Effector CD4-positive, alpha-beta T cell (primary cell): ENCODE measurements around the gene ACO2.
"Not testable (repeated sequence)": the region's sequence is repeated elsewhere in the genome, so short reads cannot be mapped to it uniquely, and the experiment has no call there.

Source experiments
- DNase-seq: peaks from one replicate; pipeline ENCODE4 v3.0.0-alpha.2; 2020

Gene ACO2

DNA sequence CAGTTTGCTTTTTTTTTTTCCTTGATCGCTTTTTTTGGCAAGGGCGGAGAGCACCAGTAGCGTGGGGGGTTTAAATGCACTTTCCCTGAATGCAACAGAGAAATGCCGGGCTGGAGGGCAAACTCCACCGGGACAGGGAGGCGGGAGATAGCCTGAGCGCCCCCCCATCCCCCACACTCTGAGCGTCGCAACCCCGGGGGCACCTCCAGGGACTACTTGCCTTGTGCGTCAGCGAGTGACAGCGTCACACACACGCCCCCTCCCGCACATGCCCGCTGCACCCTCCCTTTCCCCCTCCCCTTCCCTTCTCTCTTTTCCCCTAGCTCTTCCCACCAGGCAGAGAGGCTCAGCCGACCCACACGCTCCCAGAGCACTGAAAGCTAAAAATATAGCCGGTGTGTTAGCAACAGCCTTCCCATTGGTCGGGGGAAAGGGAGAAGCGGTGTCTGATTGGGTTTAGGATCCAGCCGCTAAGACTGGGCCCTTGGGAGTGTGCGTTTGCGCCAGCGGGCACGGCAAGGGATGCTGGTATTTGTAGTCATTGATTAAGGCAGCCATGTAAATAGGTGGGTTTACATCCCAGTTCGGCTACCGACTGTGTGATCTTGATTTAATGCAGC lies 20.6 kb upstream of the ACO2 start:
- DNase-seq = peak; percentile 85

DNA sequence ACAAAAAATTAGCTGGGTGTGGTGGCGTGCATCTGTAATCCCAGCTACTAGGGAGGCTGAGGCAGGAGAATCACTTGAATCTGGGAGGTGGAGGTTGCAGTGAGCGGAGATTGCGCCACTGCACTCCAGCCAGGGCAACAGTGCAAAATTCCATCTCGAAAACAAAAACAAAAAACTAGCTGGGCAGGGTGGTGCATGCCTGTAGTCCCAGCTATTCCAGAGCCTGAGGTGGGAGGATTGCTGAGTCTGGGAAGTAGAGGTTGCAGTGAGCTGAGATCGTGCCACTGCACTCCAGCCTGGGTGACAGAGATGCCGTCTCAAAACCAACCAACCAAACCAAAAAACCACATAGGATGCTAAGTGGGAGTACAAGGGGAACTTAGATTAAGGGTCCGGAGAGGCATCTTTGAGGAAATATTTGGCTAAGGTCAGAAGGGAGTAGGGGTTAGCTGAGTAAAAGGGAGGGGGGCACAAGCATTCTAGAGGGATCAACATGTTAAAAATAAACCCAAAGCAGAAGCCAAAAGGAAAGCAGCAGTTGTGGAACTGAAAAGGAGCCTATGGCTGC lies 10.7 kb upstream of the ACO2 start:
- no peak for DNase-seq

DNA sequence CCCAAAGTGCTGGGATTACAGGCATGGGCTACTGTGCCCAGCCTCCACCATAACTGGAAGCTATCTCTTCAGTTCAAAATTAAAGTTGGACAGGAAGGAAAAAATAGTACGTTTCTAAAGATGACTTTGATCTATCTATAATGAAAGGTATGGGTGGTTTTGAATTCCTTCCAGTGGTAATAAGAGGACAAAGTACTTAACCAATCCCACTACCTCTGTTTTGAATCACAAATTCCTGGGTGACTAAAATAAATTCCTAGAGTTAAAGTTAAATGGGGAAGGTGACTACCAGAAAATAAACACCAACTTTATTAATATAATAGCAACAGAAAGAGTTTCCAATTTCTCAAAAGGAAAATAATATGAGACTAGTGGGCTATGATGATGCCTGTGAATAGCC lies 9.5 kb upstream of the ACO2 start:
- no peak for DNase-seq

DNA sequence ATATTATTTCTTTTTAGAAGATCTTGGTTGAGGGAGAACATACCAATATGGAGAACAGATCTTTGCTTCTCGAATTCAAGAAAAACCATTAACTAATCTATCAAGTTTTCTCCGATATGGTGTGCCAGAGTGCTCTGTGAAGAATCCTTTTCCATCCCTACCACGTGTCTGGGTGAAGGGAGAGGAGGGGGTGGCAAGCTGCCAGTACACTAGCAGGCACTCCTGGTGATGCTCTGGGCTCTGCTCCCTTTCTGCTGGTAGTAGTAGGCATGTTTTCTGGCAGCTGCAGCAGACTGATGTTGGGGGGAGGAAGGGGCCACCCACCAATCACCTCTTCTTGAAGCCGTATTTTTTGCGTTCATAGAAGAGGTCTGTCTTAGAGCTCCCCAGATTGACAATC lies 8.8 kb upstream of the ACO2 start:
- DNase-seq = not testable (repeated sequence)

DNA sequence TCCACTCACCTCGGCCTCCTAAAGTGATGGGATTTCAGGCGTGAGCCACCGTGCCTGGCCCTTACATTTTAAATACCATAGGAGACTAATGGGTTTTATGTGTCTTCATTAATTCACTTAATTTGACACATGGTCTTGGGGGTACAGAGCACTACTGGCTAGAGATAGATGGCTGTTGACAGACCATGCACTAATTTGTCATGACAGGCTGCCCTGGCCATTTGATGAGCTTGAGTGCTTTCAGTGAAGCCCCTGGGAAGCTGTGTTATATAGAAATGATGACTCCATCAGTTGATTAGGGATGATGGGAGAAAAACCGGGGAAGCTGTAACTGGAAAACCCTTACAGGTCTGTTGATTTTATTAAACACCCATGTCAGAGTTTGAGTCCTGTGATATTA lies 7.0 kb upstream of the ACO2 start:
- no peak for DNase-seq

DNA sequence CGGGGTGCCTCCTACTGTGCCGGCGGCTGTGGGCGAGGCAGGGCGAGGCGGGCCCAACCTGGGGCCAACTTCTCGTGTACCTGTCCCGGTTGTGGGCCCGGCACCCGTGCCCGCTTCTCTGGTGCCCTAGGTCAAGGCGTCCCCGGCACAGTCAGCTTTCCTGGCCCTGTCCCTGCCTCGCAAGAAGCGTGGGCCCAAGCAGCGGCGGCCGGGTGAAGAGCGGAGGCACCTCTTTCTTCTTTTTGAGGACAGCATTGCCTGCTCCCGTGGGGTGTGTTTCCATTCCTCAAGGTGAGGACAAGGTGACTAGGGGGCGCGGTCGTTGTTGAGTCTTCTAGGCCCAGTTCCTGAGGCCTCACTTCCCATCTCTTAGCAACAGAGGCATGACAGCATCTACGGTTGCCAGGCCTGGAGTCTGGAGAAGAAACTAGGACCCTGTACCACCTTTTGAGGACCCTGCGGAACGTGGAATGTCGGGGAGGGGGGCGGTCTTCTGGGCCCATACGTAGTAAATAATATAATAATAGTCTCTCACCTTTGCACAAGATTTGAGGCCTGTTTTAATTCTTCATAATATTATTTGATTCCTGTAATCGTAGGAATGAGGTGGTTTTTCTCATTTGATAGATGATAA lies 418 bp downstream of the ACO2 start:
- DNase-seq = no peak

DNA sequence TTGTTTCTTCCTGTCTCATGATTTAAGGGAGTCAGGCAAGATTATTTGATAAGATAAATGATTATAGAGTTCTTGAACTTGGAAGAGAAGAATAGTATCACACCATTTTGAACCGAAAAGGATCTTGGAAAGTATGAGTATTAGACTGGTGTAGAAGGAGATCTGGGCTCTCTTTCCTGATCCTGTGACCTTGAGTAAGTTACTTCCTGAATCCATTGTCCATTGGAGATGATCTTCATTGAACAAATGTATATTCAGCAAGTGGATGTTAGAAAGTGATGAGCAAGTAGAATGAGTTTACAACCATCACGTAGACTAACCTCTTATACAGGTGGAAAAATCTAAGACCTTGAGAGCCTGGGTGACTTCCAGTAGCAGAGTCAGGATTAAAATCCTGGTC lies 2.0 kb downstream of the ACO2 start:
- DNase-seq = no peak

DNA sequence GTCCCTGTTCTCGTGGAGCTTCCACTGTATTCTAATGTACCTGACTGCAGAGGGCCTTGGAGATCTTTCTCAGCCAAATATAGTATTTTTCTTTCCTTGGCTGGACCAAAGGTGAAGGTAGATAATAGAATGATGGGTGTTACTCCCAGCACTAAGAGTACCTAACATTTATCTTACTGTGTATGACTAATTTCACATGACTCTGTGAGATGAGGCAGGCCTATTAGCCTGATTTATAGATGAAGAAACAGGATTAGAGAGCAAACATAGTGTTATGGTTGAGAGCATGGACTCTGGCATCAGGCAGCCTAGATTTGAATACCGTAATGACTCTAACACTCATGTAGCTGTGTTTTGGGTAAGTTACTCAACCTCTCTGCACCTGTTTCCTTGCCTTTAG lies 2.7 kb downstream of the ACO2 start:
- no peak for DNase-seq

DNA sequence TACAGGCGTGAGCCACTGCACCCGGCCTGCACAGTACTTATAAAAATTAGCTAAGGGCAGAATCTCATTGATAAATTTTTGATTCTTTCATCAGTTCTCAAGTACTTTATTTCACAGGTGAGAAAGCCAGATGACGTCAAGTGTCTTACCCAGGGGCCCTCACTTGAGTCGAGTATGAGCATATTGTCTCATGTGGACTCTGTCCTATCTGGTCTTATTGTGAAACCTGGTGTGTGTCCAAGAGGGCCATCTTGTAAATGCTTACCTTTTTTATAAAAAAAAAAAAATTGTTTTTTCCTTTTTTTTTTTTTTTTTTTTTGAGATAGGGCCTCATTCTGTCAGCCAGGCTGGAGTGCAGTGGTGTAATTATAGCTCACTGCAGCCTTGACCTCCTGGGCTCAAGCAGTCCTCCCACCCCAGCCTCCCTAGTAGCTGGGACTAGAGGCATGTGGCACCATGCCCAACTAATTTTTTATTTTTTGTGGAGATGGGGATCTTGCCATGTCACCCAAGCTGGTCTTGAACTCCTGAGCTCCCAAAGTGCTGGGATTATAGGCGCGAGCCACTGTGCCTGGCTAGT lies 6.0 kb downstream of the ACO2 start:
- DNase-seq = no peak

DNA sequence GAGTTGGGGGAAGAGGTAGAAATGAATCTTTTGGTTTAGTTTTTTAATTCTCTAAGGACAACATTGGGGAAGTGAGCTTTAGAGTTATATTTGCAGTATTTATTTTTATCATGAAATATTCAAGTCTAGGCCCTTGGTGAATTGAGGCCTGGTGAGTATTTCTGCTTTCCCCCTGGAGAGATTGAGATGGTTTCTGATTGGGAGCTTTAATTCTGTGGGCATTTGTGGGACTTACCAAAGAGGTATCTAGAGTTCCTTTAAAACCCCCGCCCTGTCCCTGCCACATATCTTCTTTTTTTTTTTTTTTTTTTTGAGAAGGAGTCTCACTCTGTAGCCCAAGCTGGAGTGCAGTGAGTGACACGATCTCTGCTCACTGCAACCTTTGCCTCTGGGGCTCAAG lies 9.6 kb downstream of the ACO2 start:
- DNase-seq = no peak

DNA sequence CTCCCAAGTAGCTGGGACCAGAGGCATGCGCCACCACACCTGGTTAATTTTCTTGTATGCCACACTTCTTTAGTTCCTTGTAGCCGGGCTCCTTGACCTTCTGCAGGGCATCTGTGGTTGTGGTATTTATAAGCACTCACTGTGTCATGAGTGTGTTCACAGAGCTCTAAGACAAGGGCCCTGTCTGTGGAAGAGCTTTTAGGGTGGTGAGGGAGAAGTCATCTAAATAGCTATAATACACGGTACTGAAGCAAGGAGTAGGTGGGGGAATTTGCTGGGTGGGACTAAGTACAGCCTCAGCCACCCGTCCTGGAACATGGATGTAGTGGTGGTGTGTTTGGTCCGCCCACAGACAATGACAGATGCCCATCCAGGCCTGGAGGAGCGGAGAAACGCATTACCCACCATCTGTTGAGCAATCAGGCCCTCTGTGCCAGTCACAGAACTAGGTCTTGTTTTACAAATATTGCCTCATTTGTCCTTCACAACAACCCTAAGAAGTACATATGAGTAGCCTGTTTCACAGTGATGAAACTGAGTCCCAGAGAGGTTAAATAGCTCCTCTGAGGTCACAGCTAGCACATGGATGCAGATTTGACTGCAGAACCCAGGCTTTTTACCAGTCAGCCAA lies 10.1 kb downstream of the ACO2 start:
- no peak for DNase-seq

DNA sequence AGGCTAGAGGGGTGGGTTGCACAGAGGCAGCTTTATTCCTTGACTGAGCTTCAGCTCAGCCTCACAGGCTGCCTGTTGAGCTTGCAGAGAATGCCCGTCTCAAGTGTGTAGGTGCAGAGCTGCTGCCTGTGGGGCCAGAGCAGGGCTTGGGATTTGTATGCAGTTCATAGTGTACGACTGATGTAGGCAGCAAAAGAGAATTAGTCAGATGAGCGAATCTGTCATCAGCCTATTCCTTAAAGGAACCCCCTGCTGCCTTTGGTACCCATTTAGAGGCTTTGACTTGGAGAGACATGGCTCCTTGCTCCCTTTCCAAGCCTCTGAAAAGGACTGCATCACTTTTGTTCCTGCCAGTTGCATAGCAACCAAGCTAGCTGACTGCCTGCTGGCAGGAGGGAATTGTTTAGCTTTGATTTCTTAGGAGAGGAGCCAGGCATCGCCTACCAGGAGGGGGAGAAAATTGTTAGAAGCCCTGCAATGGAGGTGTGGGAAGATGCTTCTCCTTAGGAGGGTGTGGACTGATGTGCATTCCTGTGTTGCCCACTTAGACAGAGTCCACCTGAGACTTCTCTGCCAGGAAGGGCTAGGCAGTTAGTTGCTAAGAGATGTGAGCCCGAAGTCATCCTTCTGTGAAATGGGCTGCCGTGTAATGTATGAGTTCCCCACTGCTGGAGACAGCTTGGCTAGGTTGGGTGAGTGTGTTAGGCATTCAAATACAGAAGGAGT lies 10.9 kb downstream of the ACO2 start:
- DNase-seq = no peak

DNA sequence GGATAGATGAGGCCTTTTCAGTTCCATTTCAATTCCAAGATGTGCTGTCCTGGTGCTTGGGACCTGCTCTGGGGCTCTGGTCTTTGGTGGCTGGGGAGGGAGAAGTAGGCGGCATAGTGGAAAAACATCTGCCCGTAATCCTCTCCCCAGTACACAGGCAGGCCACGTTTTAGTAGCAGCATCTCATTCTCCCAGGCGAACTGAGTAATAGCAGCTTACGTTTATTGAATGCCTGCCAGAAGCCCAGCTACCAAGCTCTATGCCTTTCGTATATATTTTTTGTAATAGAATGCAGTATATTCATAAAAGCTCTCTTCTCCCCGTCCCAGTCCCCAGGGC lies 11.4 kb downstream of the ACO2 start:
- no peak for DNase-seq

DNA sequence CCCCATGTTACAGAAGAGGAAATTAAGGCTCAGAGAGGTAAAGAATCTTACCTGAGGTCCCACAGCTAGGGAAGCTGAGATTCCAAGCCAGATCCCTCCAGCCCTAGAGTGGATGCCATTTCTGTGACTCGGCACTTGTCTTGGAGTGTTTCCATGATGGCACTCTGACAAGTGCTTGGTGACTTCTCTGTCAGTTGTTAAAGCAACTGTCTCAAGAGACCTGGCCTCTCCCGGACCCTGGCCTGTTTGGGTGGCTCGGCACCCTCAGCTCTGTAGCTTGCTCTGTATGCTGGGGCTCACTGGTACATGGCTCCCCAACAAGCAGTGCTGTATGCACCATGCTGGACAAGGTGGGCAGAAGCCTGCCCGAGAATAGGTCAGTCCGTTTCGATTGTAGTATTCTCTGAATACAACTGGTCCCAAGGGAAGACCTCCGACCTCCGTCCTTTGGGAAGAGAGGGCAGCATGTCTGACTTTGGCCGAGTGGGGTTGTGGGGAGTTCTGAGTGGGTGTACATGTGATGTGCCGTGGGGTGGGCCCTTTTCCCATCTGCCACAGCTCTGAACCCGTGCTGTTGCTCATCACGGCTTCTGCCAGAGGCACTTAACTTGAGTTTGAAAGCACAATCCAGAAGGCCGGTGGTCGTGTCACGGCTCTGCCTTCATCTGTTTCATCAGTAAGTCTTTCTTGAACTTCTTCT lies 12.4 kb downstream of the ACO2 start:
- no peak for DNase-seq

DNA sequence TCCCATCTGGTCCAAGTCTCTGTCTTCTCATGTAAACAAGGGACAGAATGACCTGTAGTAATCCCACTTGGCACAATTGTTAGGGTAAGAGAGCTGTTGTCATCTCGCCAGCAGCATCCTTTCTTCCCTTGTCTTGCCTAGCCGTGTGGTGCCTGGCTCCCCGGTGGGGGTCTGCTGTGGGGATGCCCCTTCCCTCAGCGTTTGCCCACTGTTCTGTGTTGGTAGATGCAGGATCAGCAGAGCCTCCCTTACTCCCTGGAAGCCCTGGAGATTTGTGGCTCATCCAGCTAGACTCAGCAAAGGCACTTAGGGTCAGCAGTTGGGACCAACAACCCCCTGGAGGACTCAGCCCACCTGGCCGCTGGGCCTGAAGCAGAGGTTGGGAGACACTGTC lies 13.0 kb downstream of the ACO2 start:
- no peak for DNase-seq

DNA sequence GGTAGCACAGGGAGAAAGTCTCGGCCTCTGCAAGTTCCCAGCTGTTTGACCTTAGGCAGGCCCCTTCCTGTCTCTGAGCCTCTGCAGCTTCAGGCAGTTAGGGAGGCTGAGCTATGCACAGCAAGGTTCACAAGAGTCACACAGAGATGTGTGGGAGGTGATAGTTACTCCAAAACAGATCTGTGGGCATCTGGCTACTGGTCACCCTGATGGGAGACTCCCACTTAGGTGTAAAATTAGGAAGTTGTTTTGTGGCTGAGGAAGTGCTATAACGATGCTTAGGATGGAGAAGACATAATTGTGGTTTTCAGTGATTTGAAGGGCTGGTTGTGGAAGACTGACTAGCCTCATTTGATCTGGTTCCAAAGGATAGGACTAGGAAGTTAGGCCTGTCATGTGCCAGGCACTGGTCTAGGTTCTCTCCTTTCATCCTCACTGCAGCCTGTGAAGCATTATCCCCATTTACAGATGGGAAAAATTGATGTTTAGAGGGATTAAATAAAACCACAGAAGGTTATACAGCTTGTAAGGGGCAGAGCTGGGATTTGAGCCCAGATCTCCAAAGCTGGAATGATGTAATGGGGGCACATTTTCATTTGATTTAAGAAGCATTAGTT lies 13.5 kb downstream of the ACO2 start:
- DNase-seq = no peak

DNA sequence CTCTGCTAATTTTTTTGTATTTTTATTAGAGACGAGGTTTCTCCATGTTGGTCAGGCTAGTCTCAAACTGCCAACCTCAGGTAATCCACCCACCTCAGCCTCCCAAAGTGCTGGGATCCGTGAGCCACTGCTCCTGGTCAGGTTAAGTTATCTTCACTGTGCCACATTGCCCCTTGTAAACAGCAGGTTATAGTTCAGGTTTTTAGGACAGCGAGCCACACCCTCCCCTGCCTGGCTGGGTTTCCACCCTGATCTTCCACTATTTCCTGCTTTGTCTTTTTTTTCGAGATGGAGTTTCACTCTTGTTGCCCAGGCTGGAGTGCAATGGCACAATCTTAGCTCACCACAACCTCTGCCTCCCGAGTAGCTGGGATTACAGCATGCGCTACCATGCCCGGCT lies 16.1 kb downstream of the ACO2 start:
- DNase-seq = no peak

DNA sequence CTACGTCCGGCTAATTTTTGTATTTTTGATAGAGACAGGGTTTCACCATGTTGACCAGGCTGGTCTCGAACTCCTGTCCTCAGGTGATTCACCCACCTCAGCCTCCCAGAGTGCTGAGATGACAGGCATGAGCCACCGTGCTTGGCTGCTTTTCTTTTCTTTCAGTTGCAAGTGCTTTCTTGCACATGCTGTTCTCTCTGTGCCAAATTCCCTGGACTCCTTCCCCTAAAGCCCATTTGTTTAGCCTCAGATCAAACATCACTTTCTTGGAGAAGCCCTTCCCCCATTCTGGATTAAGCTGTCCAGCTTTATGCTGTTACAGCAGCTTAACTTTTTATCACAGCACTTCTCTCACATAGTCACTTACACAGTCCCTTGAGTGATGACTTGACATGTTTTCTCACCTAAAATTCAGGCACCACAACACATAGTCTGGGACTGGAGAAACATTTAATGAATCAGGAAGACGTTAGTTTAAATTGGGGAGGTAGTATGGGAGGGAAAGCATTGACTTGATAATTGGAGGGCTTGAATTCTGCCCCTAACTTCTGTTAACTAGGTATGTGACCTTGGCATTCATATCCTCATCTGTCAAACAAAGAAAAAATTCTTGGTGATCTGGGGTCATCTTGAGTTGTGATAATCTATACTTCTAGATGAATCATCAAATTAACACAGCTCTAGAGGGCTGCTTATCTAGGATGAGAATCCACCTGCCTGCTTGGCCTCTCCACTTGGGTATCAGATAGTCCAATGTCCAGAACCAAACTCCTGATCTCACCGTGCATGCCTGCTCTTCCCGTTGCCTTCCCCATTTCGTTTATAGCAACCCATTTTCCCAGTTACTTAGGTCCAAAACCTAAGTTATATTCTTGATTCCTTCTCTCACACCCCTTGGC lies 18.4 kb downstream of the ACO2 start:
- DNase-seq = no peak

DNA sequence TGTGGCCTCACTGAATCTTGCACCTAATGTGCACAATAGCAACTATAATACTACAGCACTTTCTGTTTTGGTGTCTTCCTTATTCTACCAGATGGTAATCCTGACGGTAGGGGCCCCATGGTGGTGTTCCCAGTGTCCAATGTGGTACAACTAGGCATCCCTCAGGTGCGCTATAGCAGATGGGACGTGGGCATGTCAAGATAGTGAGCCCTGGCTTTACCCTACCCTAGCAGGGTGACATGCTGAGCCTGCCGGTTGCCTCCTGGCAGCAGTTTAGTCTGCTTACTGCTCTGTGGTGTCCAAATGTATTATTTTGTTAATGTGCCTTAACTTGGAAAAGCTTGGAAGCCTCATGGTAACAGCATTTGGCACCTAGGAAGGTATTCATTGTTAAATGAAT lies 19.2 kb downstream of the ACO2 start:
- DNase-seq = no peak

DNA sequence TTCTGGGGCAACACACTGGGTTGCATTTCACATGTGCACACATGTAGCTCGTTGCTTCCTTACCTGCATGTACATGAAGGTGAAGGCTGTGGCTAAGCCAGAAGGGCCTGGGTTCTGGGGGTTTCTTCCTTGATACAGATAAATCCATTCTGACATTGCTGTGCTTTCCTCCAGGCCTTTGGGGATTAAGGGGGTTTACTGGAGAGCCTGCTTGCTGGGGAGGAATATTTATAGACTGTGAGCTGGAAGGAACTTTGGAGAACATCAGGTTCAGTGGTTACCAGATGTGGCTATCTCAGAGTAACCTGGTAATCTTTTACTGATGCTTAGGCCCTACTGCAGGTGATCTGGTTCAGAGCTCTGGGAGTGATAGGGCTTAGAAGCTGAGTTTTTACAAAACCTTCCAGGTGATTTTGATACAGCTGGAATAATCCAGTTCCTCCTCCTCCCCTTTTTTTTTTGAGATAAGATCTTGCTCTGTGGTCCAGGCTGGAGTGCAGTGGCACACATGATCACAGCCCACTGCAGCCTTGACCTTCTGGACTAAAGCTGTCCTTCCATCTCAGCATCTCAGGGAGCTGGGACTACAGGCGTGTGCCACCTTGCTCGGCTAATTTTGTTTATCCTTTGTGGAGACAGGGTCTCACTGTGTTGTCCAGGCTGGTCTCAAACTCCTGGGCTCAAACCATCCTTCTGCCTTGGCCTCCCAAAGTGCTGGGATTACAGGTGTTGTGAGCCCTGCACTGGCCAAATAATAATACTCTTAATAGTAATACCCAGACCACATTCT lies 19.9 kb downstream of the ACO2 start:
- DNase-seq = no peak
